Measurements from ENCODE around the gene CNR2.

DNA sequence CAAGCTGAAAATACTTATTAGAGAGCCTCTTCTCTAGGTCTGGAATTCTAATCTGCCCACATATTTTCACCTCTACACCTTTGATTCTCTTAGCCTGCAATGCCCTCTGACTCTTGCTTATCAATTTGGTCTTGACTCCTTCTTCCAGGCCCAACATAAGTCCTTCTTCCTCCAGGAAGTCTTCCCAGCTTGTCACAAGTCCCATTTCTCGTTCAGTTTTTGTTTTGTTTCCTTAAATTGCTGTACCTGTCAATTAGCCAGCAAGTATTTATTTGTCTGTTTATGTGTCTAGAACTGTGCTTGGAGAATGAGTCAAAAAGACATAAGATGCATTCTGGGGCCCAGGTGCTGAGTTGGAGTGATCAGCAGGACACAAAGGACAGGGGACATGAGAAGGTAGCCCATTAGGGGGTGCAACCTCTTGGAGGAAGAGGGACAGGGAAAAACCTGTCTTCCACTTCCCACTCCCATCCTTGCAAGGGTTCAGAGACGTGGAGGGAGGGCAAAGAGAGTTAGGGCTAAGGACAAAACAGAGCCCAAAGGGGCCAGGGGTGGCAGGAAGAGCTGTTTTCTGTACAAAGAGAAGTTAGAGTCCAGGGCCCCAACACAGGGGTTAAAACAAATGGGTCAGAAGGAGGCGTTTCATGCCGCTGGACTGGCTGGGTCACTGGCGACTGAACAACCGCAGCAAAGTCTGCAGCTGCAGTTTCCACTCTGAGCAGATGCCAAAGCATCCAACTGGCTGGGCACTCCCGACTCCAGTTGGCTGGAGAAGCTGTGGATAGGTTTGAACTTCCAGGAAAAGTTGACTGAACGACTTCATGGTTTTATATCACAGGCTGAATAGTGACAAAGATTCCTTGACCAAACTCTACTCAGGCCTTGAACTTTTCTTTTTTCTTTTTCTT, 10.7 kb upstream of the CNR2 start:
- TF ChIP-seq, protein P1, sequence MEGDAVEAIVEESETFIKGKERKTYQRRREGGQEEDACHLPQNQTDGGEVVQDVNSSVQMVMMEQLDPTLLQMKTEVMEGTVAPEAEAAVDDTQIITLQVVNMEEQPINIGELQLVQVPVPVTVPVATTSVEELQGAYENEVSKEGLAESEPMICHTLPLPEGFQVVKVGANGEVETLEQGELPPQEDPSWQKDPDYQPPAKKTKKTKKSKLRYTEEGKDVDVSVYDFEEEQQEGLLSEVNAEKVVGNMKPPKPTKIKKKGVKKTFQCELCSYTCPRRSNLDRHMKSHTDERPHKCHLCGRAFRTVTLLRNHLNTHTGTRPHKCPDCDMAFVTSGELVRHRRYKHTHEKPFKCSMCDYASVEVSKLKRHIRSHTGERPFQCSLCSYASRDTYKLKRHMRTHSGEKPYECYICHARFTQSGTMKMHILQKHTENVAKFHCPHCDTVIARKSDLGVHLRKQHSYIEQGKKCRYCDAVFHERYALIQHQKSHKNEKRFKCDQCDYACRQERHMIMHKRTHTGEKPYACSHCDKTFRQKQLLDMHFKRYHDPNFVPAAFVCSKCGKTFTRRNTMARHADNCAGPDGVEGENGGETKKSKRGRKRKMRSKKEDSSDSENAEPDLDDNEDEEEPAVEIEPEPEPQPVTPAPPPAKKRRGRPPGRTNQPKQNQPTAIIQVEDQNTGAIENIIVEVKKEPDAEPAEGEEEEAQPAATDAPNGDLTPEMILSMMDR (IDR thresholded peaks at IDR 0.05; ENCODE audit: low read length) = no peak
- no peak for TF ChIP-seq EZH2phosphoT487 (IDR thresholded peaks at IDR 0.05; ENCODE audit: low read length)
- no peak for TF ChIP-seq EZH2 (optimal IDR thresholded peaks at IDR 0.05; ENCODE audit: low read depth, low read length)
